Naive B cell (primary cell): ENCODE measurements around the gene KCNE3. TPM values are rescaled to one million over a fixed set of nuclear protein-coding genes. Genes with fewer than 3 reads are reported as not detected.
"Not testable (repeated sequence)": the region's sequence is repeated elsewhere in the genome, so short reads cannot be mapped to it uniquely, and the experiment has no call there.

Experiments used
- ATAC-seq, 2 donors: fragments of 150-1000 bp; cut with Tn5 transposase; 2 replicates each; pipeline ENCODE4 v1.10.0; 2021; ENCODE audit warnings: low read depth in 2 of 2, mild to moderate bottlenecking in 2 of 2, moderate library complexity in 2 of 2
- DNase-seq: peaks from one replicate; pipeline ENCODE4 v3.0.0; 2022
- H3K27ac Mint-ChIP-seq, 6 donors: one replicate each; pipeline ENCODE4 v1.8.0; 2020 to 2022; ENCODE audit warnings: mild to moderate bottlenecking in 6 of 6, mixed read lengths in 6 of 6, moderate library complexity in 5 of 6, inconsistent platforms in 2 of 6
- H3K27me3 Mint-ChIP-seq, 3 donors: one replicate each; pipeline ENCODE4 v1.8.0; 2021 to 2022; ENCODE audit warnings: mixed read lengths in 3 of 3, mild to moderate bottlenecking in 1 of 3
- H3K36me3 Mint-ChIP-seq, 2 donors: one replicate each; pipeline ENCODE4 v1.8.0; 2020 to 2022; ENCODE audit warnings: mixed read lengths in 2 of 2, inconsistent platforms in 1 of 2, mild to moderate bottlenecking in 1 of 2
- H3K4me1 Mint-ChIP-seq, 3 donors: one replicate each; pipeline ENCODE4 v1.8.0; 2020 to 2022; ENCODE audit warnings: mixed read lengths in 3 of 3, inconsistent platforms in 1 of 3, mild to moderate bottlenecking in 1 of 3, moderate library complexity in 1 of 3
- H3K4me3 Mint-ChIP-seq, 8 donors: one replicate each; pipeline ENCODE4 v1.8.0; 2020 to 2022; ENCODE audit warnings: mild to moderate bottlenecking in 8 of 8, mixed read lengths in 8 of 8, moderate library complexity in 8 of 8, inconsistent platforms in 2 of 8
- H3K9me3 Mint-ChIP-seq, 7 donors: one replicate each; pipeline ENCODE4 v1.8.0; 2020 to 2022; ENCODE audit warnings: mixed read lengths in 7 of 7, mild to moderate bottlenecking in 5 of 7, inconsistent platforms in 2 of 7, moderate library complexity in 1 of 7
- polyA plus RNA-seq, 6 donors: library from polyadenylated mRNA; unstranded; fragments of 300-500 nt; fragmentation: Illumina TruSeq; gene quantifications; one replicate each; pipeline ENCODE4 v1.2.3, GENCODE V29; 2021; ENCODE audit warnings: low read depth in 6 of 6

KCNE3 gene
- polyA plus RNA-seq, 6 donors from 2014 or later, result not detected

DNA sequence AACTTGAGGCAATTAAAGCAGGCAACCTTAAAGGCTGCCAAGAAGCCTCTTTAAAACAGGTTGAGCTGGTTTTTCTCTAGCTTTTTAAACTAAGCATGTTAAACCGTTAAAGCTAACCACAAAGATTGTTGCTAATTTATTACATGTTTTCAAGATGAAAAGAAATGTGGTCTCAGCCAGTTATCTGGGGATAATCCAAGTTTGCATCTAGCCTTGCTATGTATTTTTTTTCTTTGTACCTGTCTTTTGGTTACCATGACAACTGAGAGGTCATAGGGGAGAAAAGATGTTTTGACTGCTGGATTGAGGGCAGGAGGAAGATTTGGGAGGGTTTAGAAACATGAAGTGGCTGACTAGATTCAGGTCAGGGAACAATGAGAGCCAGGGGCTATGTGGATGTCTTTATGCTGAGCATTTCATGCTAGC lies 50.0 kb downstream of the KCNE3 start:
- Mint-ChIP-seq H3K36me3 (no peaks in the 10 kb centered on the region), H3K9me3 (no peaks in the 10 kb centered on the region), H3K4me1 (no peaks in the 10 kb centered on the region), H3K4me3 (no peak overlapping the region), H3K27ac (no peak overlapping the region), H3K27me3 (peaks cover 0 to 5% (median 5%) of the 10 kb centered on the region in 3 donors)
- ATAC-seq, result no peak
- no peak for DNase-seq

GRCh38 chr11:74416974-74417373 lies 50.4 kb downstream of the KCNE3 start:
- H3K27ac Mint-ChIP-seq, H3K4me3 Mint-ChIP-seq: not testable (repeated sequence)

GRCh38 chr11:74412733-74413359 lies 54.5 kb downstream of the KCNE3 start:
- peaks cover 0 to 1% (median 0%) of the 10 kb centered on the region in 7 donors for H3K9me3 Mint-ChIP-seq
- H3K27me3 Mint-ChIP-seq, result no peaks in the 10 kb centered on the region
- DNase-seq (no peak), ATAC-seq (no peak)
- H3K4me1 Mint-ChIP-seq, result no peaks in the 10 kb centered on the region
- H3K36me3 Mint-ChIP-seq, result no peaks in the 10 kb centered on the region
- H3K4me3 Mint-ChIP-seq, result no peak overlapping the region
- no peak overlapping the region for H3K27ac Mint-ChIP-seq

More at GRCh38 chr11:74416974-74417373, 50.4 kb downstream of the KCNE3 start:
- ATAC-seq, H3K4me1 Mint-ChIP-seq, DNase-seq, H3K27me3 Mint-ChIP-seq, H3K36me3 Mint-ChIP-seq, H3K9me3 Mint-ChIP-seq: not testable (repeated sequence)

DNA sequence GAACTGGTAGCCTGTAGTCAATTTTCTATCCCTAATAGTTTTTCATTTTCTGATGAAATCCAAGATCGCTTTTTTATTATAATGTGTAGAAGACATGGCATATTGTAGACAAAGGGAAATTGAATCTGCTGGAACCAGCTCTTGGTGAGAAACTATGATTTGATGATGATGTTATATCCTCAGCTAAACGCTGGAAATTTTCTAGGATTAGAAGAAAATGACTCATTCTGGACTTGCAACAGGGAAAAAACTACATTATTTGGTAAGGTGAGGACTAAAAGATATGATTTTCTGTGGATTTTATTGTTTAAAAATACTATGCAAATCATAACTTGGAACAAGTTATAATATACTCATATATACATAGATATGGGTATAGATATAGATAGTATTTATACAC lies 55.0 kb downstream of the KCNE3 start:
- H3K4me3 Mint-ChIP-seq, result no peak overlapping the region
- no peaks in the 10 kb centered on the region for H3K36me3 Mint-ChIP-seq
- no peaks in the 10 kb centered on the region for H3K4me1 Mint-ChIP-seq
- DNase-seq, result no peak
- H3K9me3 Mint-ChIP-seq, result peaks cover 0 to 1% (median 0%) of the 10 kb centered on the region in 7 donors
- no peak overlapping the region for H3K27ac Mint-ChIP-seq
- H3K27me3 Mint-ChIP-seq, result peaks cover 0 to 4% (median under 1%) of the 10 kb centered on the region in 3 donors
- no peak for ATAC-seq

- Mint-ChIP-seq H3K4me3 (no peak overlapping the region), H3K9me3 (peaks cover 0 to 1% (median 0%) of the 10 kb centered on the region in 7 donors), H3K36me3 (no peaks in the 10 kb centered on the region), H3K4me1 (no peaks in the 10 kb centered on the region), H3K27me3 (peaks cover 0 to 7% (median 4%) of the 10 kb centered on the region in 3 donors), H3K27ac (no peak overlapping the region)
- ATAC-seq (no peak), DNase-seq (no peak)
These were observed 57.7 kb downstream of the KCNE3 start for GRCh38 chr11:74409633-74410032.

Other genes with a start within 250 kb of the KCNE3 start
- not detected for gene P4HA3, start 155.9 kb downstream of the KCNE3 start, polyA plus RNA-seq
- 1 to 10 TPM; 3.6 to 6.4 (median 5.1) TPM for gene PGM2L1, start 69.1 kb downstream of the KCNE3 start, polyA plus RNA-seq
- gene LIPT2, start 26.2 kb upstream of the KCNE3 start, polyA plus RNA-seq, result 10 to 100 TPM; 16.5 to 30.4 (median 19.3) TPM
- gene POLD3, start 125.0 kb upstream of the KCNE3 start, polyA plus RNA-seq, result 10 to 100 TPM in 5 of 6 donors, 1 to 10 TPM in 1; 9.4 to 16.7 (median 14.5) TPM